Transverse colon (tissue), 4 donors: ENCODE data around the gene GRK3. TPM values are rescaled to one million over a fixed set of nuclear protein-coding genes. Genes with fewer than 3 reads are reported as not detected.
"Not testable (repeated sequence)": the region's sequence is repeated elsewhere in the genome, so short reads cannot be mapped to it uniquely, and the experiment has no call there.

ENCODE experiments used
- DNase-seq: peaks from one replicate; pipeline ENCODE4 v3.0.0-alpha.2; 2019
- H3K27ac ChIP-seq, 4 donors: fragments of 200-600 bp; sonication (generic); 2 replicates each; pipeline ENCODE4 v1.5.1; 2016 to 2018; ENCODE audit warnings: inconsistent platforms in 4 of 4
- H3K27me3 ChIP-seq: fragments of 200-600 bp; sonication (generic); 2 replicates; pipeline ENCODE4 v1.5.1; 2017; ENCODE audit warnings: inconsistent platforms
- H3K36me3 ChIP-seq, 4 donors: fragments of 200-600 bp; sonication (generic); 2 replicates each; pipeline ENCODE4 v1.5.1; 2017 to 2019; ENCODE audit warnings: inconsistent platforms in 4 of 4
- H3K4me1 ChIP-seq, 4 donors: fragments of 200-600 bp; sonication (generic); 2 replicates each; pipeline ENCODE4 v1.5.1; 2017 to 2020; ENCODE audit warnings: inconsistent platforms in 4 of 4
- H3K4me3 ChIP-seq, 4 donors: fragments of 200-600 bp; sonication (generic); 1 replicate in 1 of 4; 2 replicates in 3 of 4; pipeline versions ENCODE4 v1.5.1 to v1.6.1; 2017 to 2019; ENCODE audit warnings: inconsistent platforms in 4 of 4
- H3K9me3 ChIP-seq, 2 donors: fragments of 200-600 bp; sonication (generic); 2 replicates each; pipeline ENCODE4 v1.5.1; 2017 to 2019; ENCODE audit warnings: inconsistent platforms in 2 of 2
- CTCF ChIP-seq, 5 experiments: fragments of 200-600 bp in 3 of 5; fragments of 450-650 bp in 2 of 5; sonication (generic) in 3 of 5; IDR thresholded peaks; 1 replicate in 2 of 5; 2 replicates in 3 of 5; pipeline ENCODE4 v1.5.1; 2016 to 2017; ENCODE audit warnings: antibody characterized with exemption in 5 of 5, inconsistent platforms in 3 of 5, mild to moderate bottlenecking in 2 of 5, moderate library complexity in 1 of 5
- EP300 ChIP-seq: sonication (generic); formaldehyde crosslinking; IDR thresholded peaks from one replicate; pipeline ENCODE4 v1.6.1; 2017; ENCODE audit warnings: antibody characterized with exemption, low read depth
- POLR2A ChIP-seq: fragments of 450-650 bp; IDR thresholded peaks from one replicate; pipeline ENCODE4 v1.6.1; 2016; ENCODE audit warnings: antibody characterized with exemption, mild to moderate bottlenecking, moderate library complexity
- POLR2AphosphoS5 ChIP-seq, 3 donors: sonication (generic); formaldehyde crosslinking; IDR thresholded peaks; one replicate each; pipeline ENCODE4 v1.6.1; 2016; ENCODE audit warnings: antibody characterized with exemption in 3 of 3
- WGBS, 2 donors: methylation state at CpG; one replicate each; pipeline ENCODE4 v1.1.5; 2018; ENCODE audit warnings: low coverage in 1 of 2; 5-methylcytosine and 5-hydroxymethylcytosine counted together
- in situ Hi-C, 4 donors: fragments of 200-750 bp; cut with MboI; loops; one replicate each; pipeline versions ENCODE4 v1.15.0 to v1.15.1; 2017; ENCODE audit warnings: low sequenced_read_pairs in 3 of 4, low pct_ligation_motif_present in 1 of 4, low pct_unique_long_range_greater_than_20kb in 1 of 4
- intact Hi-C: fragments of 100-400 bp; cut with DNase I; formaldehyde crosslinking; loops from one replicate; pipeline ENCODE4 v1.15.1; 2023; ENCODE audit warnings: low total_unique reads
- total RNA-seq, 4 donors: library from RNA; depleted of rRNA; stranded (reverse); fragments of >200 nt; gene quantifications; one replicate each; pipeline ENCODE4 v1.1.0, GENCODE V29; 2016

Gene GRK3
- total RNA-seq, 4 donors from 2014 or later: 1.6 to 7.9 (median 4.2) TPM

GRCh38 chr22:25572708-25573171, 8.3 kb downstream of the GRK3 start:
- in situ Hi-C loops: no loop called here
- Histone ChIP-seq H3K27me3 (no peaks in the 10 kb centered on the region), H3K36me3 (no peaks in the 10 kb centered on the region), H3K27ac (no peak overlapping the region), H3K9me3 (no peaks in the 10 kb centered on the region), H3K4me1 (peaks cover 0 to 5% (median 0%) of the 10 kb centered on the region in 4 donors), H3K4me3 (no peak overlapping the region)
- intact Hi-C loops: no loop called here
- no peak for DNase-seq
- TF ChIP-seq CTCF (IDR thresholded peaks at IDR 0.05) (no peak), EP300 (no peak), POLR2A (no peak), POLR2AphosphoS5 (IDR thresholded peaks at IDR 0.05) (no peak)

GRCh38 chr22:25573841-25574240, 9.4 kb downstream of the GRK3 start:
- Histone ChIP-seq H3K27ac (no peak overlapping the region), H3K4me1 (peaks cover 0 to 5% (median 0%) of the 10 kb centered on the region in 4 donors), H3K9me3 (no peaks in the 10 kb centered on the region), H3K4me3 (no peak overlapping the region), H3K36me3 (no peaks in the 10 kb centered on the region), H3K27me3 (no peaks in the 10 kb centered on the region)
- DNase-seq: no peak
- no peak for TF ChIP-seq POLR2AphosphoS5 (IDR thresholded peaks at IDR 0.05)
- WGBS, 2 donors: 92 to 100% methylated on average over 2 to 5 of the region's 5 CpGs
- in situ Hi-C loops: no loop called here
- intact Hi-C loops: no loop called here

- no peak for DNase-seq
- 80 to 92% methylated on average over 4 of the region's 4 CpGs for WGBS, 2 donors
- peaks cover 0 to 5% (median 0%) of the 10 kb centered on the region in 4 donors for H3K4me1 ChIP-seq
- no peaks in the 10 kb centered on the region for H3K27me3 ChIP-seq
- H3K4me3 ChIP-seq: no peak overlapping the region
- TF ChIP-seq POLR2A: no peak
- no peaks in the 10 kb centered on the region for H3K9me3 ChIP-seq
- no peak overlapping the region for H3K27ac ChIP-seq
- intact Hi-C loops: no loop called here
- H3K36me3 ChIP-seq: no peaks in the 10 kb centered on the region
- in situ Hi-C loops: loop anchor here in 1 of 4 donors (25.0 kb wide), 1 partner anchor 287 kb away; no protein-coding TSS in a partner anchor
Observed at GRCh38 chr22:25574736-25575135, 10.3 kb downstream of the GRK3 start.

GRCh38 chr22:25575674-25576392, 11.4 kb downstream of the GRK3 start:
- H3K27ac ChIP-seq, H3K36me3 ChIP-seq, H3K4me3 ChIP-seq, H3K4me1 ChIP-seq, H3K9me3 ChIP-seq, H3K27me3 ChIP-seq, intact Hi-C loops, DNase-seq: not testable (repeated sequence)
- WGBS, 2 donors: 88 to 100% methylated on average over 1 to 8 of the region's 8 CpGs
- in situ Hi-C loops: loop anchor here in 1 of 4 donors (25.0 kb wide), 1 partner anchor 289 kb away; no protein-coding TSS in a partner anchor

- intact Hi-C loops, H3K27ac ChIP-seq, DNase-seq, H3K27me3 ChIP-seq, H3K36me3 ChIP-seq, H3K4me1 ChIP-seq, H3K9me3 ChIP-seq, H3K4me3 ChIP-seq: not testable (repeated sequence)
- 53 to 63% methylated on average over 2 to 6 of the region's 6 CpGs for whole genome bisulfite sequencing, 2 donors
- in situ Hi-C loops: loop anchor here in 3 of 4 donors (10.0 to 25.0 kb wide), 2 partner anchors 294 to 297 kb away; no protein-coding TSS in a partner anchor
Observed at GRCh38 chr22:25581452-25581851, 17.0 kb downstream of the GRK3 start.

- no peak for TF ChIP-seq POLR2AphosphoS5 (IDR thresholded peaks at IDR 0.05)
- no peak for TF ChIP-seq CTCF (IDR thresholded peaks at IDR 0.05)
- TF ChIP-seq POLR2A: no peak
- TF ChIP-seq EP300: no peak
- no peaks in the 10 kb centered on the region for H3K27me3 ChIP-seq
- intact Hi-C loops: no loop called here
- DNase-seq: no peak
- in situ Hi-C loops: loop anchor here in 3 of 4 donors (10.0 to 25.0 kb wide), 2 partner anchors 296 to 298 kb away; no protein-coding TSS in a partner anchor
- H3K36me3 ChIP-seq: no peaks in the 10 kb centered on the region
- H3K27ac ChIP-seq: no peak overlapping the region
- H3K4me1 ChIP-seq: no peaks in the 10 kb centered on the region
- H3K9me3 ChIP-seq: no peaks in the 10 kb centered on the region
- WGBS, 2 donors: 54 to 59% methylated on average over 4 to 5 of the region's 5 CpGs
- no peak overlapping the region for H3K4me3 ChIP-seq
Observed at GRCh38 chr22:25582946-25583345, 18.5 kb downstream of the GRK3 start.

GRCh38 chr22:25584993-25585392, 20.5 kb downstream of the GRK3 start:
- H3K9me3 ChIP-seq, H3K27me3 ChIP-seq, H3K27ac ChIP-seq, DNase-seq, H3K36me3 ChIP-seq, intact Hi-C loops, H3K4me3 ChIP-seq, H3K4me1 ChIP-seq: not testable (repeated sequence)
- in situ Hi-C loops: loop anchor here in 3 of 4 donors (10.0 to 25.0 kb wide), 2 partner anchors 298 to 300 kb away; no protein-coding TSS in a partner anchor
- WGBS, 2 donors: 74 to 80% methylated on average over 1 to 5 of the region's 5 CpGs

GRCh38 chr22:25589664-25590063, 25.2 kb downstream of the GRK3 start:
- H3K36me3 ChIP-seq, H3K27me3 ChIP-seq, DNase-seq, H3K4me3 ChIP-seq, intact Hi-C loops, H3K9me3 ChIP-seq, H3K27ac ChIP-seq, H3K4me1 ChIP-seq: not testable (repeated sequence)
- 89 to 93% methylated on average over 3 to 4 of the region's 4 CpGs for WGBS, 2 donors
- in situ Hi-C loops: loop anchor here in 3 of 4 donors (10.0 to 25.0 kb wide), 2 partner anchors 302 to 305 kb away; no protein-coding TSS in a partner anchor
